HepG2 (cell line): Measurements from ENCODE around the gene NMRAL1. TPM values are rescaled to one million over a fixed set of nuclear protein-coding genes. Genes with fewer than 3 reads are reported as not detected.

ENCODE experiments used
- KAT7 ChIP-seq: IDR thresholded peaks from 2 replicates; pipeline ENCODE4 v1.6.1; 2018; ENCODE audit warnings: borderline replicate concordance, missing compliant biosample characterization
- MIXL1 ChIP-seq: IDR thresholded peaks from 2 replicates; pipeline ENCODE4 v1.6.1; 2016
- PRDM10 ChIP-seq: sonication (generic); formaldehyde crosslinking; IDR thresholded peaks from 2 replicates; pipeline ENCODE4 v1.4.0; 2020; ENCODE audit warnings: low read depth, missing genetic modification reagents
- REST ChIP-seq, 2 experiments: IDR thresholded peaks; 2 replicates each; pipeline ENCODE4 v1.6.1; 2011 to 2012; ENCODE audit warnings: low read length in 2 of 2, borderline replicate concordance in 1 of 2, low read depth in 1 of 2, mild to moderate bottlenecking in 1 of 2, moderate library complexity in 1 of 2
- ZNF292 ChIP-seq: sonication (generic); formaldehyde crosslinking; IDR thresholded peaks from 2 replicates; pipeline ENCODE4 v1.8.1; 2022; ENCODE audit warnings: mild to moderate bottlenecking, low read depth, missing genetic modification reagents, borderline replicate concordance
- polyA plus RNA-seq, 8 experiments: library from polyadenylated mRNA; depleted of rRNA in 3 of 8; stranded (reverse) in 7 of 8; unstranded in 1 of 8; fragments of >200 nt; fragmentation: Illumina TruSeq in 4 of 8; extraction: Trizol in 4 of 8; gene quantifications; 2 replicates each; pipeline versions ENCODE4 v1.2.1 to v1.2.3, GENCODE V29; 2011 to 2016; ENCODE audit warnings: low read depth in 4 of 8, missing spikeins in 1 of 8, mixed read lengths in 1 of 8; ENCODE audit not compliant: insufficient read depth in 1 of 8
- total RNA-seq, 5 experiments: library from RNA; depleted of rRNA; stranded (reverse); fragments of >200 nt; fragmentation: Illumina TruSeq; extraction: Trizol; gene quantifications; 2 replicates each; pipeline ENCODE4 v1.2.3, GENCODE V29; 2016; ENCODE audit warnings: low read depth in 1 of 5
- TF ChIP-seq, protein P1 (sequence below): IDR thresholded peaks from 2 replicates; pipeline ENCODE4 v1.4.0; 2020; ENCODE audit warnings: mild to moderate bottlenecking, missing genetic modification reagents

The NMRAL1 gene
- total and polyA plus RNA-seq, 2 of the 13 experiments (the other 11 are each of a cell fraction or from before 2014, with no cell fraction given): 30.8 to 33.1 TPM

DNA sequence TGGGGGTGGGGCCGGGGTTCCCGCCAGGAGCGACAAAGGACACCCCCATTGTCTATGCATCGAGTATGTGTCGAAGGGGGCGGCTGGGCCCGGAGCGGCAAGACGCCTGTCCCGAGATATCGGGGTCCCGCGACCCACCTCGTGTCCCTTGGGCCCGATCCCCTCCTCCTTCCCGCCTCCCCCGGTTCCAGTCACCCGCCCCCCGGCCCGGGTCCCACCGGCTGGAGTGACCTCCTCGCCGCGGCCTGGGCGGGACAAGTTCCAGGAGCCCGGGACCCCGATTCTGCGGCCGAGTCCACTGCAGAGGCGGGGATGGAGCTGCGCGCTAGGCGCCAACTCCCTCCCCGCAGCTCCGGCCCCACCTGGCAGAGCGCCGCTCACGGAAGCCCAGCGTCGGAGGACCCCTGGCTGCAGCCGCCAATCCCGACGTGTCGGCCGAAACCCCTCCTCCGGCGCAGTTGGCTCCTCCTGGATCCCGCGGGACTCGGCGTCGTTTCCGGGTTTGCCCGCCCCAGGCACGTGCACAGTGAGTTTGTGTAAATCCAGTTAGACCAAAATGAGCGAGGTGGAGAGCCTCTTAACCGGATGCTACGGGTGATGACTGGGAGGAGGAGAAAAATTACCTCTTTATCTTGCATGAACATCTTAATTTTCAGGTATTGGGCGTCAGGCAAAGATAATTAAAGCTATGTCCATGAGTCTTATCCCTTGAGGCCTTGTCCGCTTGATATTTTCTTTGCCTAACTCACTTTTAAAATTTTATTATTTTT is at the start of gene NMRAL1 (continued):
- TF ChIP-seq, protein P1, sequence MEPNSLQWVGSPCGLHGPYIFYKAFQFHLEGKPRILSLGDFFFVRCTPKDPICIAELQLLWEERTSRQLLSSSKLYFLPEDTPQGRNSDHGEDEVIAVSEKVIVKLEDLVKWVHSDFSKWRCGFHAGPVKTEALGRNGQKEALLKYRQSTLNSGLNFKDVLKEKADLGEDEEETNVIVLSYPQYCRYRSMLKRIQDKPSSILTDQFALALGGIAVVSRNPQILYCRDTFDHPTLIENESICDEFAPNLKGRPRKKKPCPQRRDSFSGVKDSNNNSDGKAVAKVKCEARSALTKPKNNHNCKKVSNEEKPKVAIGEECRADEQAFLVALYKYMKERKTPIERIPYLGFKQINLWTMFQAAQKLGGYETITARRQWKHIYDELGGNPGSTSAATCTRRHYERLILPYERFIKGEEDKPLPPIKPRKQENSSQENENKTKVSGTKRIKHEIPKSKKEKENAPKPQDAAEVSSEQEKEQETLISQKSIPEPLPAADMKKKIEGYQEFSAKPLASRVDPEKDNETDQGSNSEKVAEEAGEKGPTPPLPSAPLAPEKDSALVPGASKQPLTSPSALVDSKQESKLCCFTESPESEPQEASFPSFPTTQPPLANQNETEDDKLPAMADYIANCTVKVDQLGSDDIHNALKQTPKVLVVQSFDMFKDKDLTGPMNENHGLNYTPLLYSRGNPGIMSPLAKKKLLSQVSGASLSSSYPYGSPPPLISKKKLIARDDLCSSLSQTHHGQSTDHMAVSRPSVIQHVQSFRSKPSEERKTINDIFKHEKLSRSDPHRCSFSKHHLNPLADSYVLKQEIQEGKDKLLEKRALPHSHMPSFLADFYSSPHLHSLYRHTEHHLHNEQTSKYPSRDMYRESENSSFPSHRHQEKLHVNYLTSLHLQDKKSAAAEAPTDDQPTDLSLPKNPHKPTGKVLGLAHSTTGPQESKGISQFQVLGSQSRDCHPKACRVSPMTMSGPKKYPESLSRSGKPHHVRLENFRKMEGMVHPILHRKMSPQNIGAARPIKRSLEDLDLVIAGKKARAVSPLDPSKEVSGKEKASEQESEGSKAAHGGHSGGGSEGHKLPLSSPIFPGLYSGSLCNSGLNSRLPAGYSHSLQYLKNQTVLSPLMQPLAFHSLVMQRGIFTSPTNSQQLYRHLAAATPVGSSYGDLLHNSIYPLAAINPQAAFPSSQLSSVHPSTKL: peak; percentile 49
- TF ChIP-seq KAT7 (CRISPR knock-in tag): no peak
- no peak for TF ChIP-seq ZNF292 (CRISPR knock-in tag)
- peak; percentile 86; the same call in 1 of the 2 replicates for TF ChIP-seq PRDM10
- TF ChIP-seq MIXL1 (CRISPR knock-in tag): peak; percentile 34; the same call in 1 of the 2 replicates
- TF ChIP-seq REST (IDR thresholded peaks at IDR 0.05; ENCODE audit: borderline replicate concordance in 1 of 2, low read depth in 1 of 2, low read length in 2 of 2): no peak
